Measurements from ENCODE around the gene BORA. TPM values are rescaled to one million over a fixed set of nuclear protein-coding genes. Genes with fewer than 3 reads are reported as not detected.

BORA gene
- total RNA-seq, 1 experiment from 2014 or later: 12.3 TPM

GRCh38 chr13:72757792-72758535, 30.2 kb downstream of the BORA start (continued):
- TF ChIP-seq ARID4B (CRISPR knock-in tag; IDR thresholded peaks at IDR 0.05; ENCODE audit: borderline replicate concordance) (no peak), RORB (CRISPR knock-in tag; IDR thresholded peaks at IDR 0.05) (no peak), E2F5 (CRISPR knock-in tag; IDR thresholded peaks at IDR 0.05) (no peak), GRHL2 (CRISPR knock-in tag; IDR thresholded peaks at IDR 0.05; ENCODE audit: insufficient replicate concordance, severe bottlenecking) (no peak)

DNA sequence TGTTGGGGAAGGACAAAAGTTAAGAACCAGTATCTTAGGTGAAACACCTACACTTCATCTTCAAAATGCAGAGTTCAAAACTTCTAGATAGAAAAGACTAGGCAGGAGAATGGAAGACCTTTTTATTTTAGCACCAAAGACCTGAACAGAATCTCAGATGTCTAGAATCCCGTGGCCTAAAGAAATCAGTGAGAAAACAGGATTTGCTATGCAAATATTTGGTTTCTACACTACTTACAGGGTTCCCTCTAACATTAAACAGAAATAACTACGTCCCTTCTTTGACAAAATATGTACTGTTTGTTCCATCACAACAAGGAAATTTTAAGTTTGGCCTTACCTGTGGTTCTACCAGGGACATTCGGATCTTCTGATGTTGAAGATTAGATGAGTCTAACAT, 32.5 kb downstream of the BORA start:
- DNase-seq (ENCODE audit: low spot score) (no peak), ATAC-seq (no peak)
- ChIA-PET CTCF (no interaction called here), POLR2A (no interaction called here)
- Mint-ChIP-seq H3K36me3 (peaks cover 41% of the 10 kb centered on the region), H3K27ac (no peak overlapping the region), H3K4me1 (no peaks in the 10 kb centered on the region), H3K9me3 (no peaks in the 10 kb centered on the region), H3K27me3 (ENCODE audit: low read depth) (no peaks in the 10 kb centered on the region), H3K4me3 (no peak overlapping the region)
- no peak for TF ChIP-seq OVOL2 (CRISPR knock-in tag; IDR thresholded peaks at IDR 0.05; ENCODE audit: borderline replicate concordance)
- TF ChIP-seq, protein P1, sequence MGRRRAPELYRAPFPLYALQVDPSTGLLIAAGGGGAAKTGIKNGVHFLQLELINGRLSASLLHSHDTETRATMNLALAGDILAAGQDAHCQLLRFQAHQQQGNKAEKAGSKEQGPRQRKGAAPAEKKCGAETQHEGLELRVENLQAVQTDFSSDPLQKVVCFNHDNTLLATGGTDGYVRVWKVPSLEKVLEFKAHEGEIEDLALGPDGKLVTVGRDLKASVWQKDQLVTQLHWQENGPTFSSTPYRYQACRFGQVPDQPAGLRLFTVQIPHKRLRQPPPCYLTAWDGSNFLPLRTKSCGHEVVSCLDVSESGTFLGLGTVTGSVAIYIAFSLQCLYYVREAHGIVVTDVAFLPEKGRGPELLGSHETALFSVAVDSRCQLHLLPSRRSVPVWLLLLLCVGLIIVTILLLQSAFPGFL (CRISPR knock-in tag; IDR thresholded peaks at IDR 0.05; ENCODE audit: borderline replicate concordance): no peak
- TF ChIP-seq NR3C1 (CRISPR knock-in tag; conservative IDR thresholded peaks at IDR 0.05; ENCODE audit: low read depth): no peak
- TF ChIP-seq RORB (CRISPR knock-in tag; IDR thresholded peaks at IDR 0.05): no peak
- no peak for TF ChIP-seq FOXP4 (CRISPR knock-in tag; IDR thresholded peaks at IDR 0.05)
- TF ChIP-seq KAT7 (CRISPR knock-in tag; IDR thresholded peaks at IDR 0.05; ENCODE audit: borderline replicate concordance): no peak
- no peak for TF ChIP-seq ZNF425 (CRISPR knock-in tag; conservative IDR thresholded peaks at IDR 0.05)
- no peak for TF ChIP-seq TEAD4 (CRISPR knock-in tag; IDR thresholded peaks at IDR 0.05)
- TF ChIP-seq SMAD4 (CRISPR knock-in tag; IDR thresholded peaks at IDR 0.05): no peak
- no peak for TF ChIP-seq ZNF219 (CRISPR knock-in tag; IDR thresholded peaks at IDR 0.05; ENCODE audit: borderline replicate concordance)

Measured in WTC11 (cell line).